Femur (tissue), 1 donor: ENCODE results near the gene SEC14L6.

Experiments
- DNase-seq: peaks from one replicate; pipeline ENCODE4 v3.0.0-alpha.2; 2017

SEC14L6 gene

GRCh38 chr22:30491381-30491780 lies 55.2 kb downstream of the SEC14L6 start:
- DNase-seq = no peak

GRCh38 chr22:30490399-30490798 lies 56.1 kb downstream of the SEC14L6 start:
- no peak for DNase-seq

GRCh38 chr22:30488121-30488520 lies 58.4 kb downstream of the SEC14L6 start:
- DNase-seq = no peak

- DNase-seq = no peak
Measured at GRCh38 chr22:30486661-30487115, 59.9 kb downstream of the SEC14L6 start.

- DNase-seq = no peak
Measured at GRCh38 chr22:30486118-30486517, 60.4 kb downstream of the SEC14L6 start.

GRCh38 chr22:30485362-30485988 lies 61.1 kb downstream of the SEC14L6 start:
- DNase-seq = peak; percentile 62

GRCh38 chr22:30483169-30483568 lies 63.4 kb downstream of the SEC14L6 start:
- DNase-seq = no peak

- DNase-seq = no peak
Measured at GRCh38 chr22:30481711-30482110, 64.8 kb downstream of the SEC14L6 start.

GRCh38 chr22:30479981-30480380 lies 66.6 kb downstream of the SEC14L6 start:
- no peak for DNase-seq

GRCh38 chr22:30474683-30475424 lies 71.7 kb downstream of the SEC14L6 start:
- no peak for DNase-seq

GRCh38 chr22:30474121-30474520 lies 72.4 kb downstream of the SEC14L6 start:
- no peak for DNase-seq

GRCh38 chr22:30472994-30473720 lies 73.4 kb downstream of the SEC14L6 start:
- no peak for DNase-seq
